Activated CD8-positive, alpha-beta memory T cell treated with anti-CD3 and anti-CD28 coated beads for 24 hours (primary cell): ENCODE results near the gene PDK1.
A peak's percentile ranks its signal among the peaks of the same experiment; 100 is the strongest.
"Not testable (repeated sequence)": the region's sequence is repeated elsewhere in the genome, so short reads cannot be mapped to it uniquely, and the experiment has no call there.

Experiments
- DNase-seq: peaks from one replicate; pipeline ENCODE4 v3.0.0-alpha.2; 2020

Gene PDK1

DNA sequence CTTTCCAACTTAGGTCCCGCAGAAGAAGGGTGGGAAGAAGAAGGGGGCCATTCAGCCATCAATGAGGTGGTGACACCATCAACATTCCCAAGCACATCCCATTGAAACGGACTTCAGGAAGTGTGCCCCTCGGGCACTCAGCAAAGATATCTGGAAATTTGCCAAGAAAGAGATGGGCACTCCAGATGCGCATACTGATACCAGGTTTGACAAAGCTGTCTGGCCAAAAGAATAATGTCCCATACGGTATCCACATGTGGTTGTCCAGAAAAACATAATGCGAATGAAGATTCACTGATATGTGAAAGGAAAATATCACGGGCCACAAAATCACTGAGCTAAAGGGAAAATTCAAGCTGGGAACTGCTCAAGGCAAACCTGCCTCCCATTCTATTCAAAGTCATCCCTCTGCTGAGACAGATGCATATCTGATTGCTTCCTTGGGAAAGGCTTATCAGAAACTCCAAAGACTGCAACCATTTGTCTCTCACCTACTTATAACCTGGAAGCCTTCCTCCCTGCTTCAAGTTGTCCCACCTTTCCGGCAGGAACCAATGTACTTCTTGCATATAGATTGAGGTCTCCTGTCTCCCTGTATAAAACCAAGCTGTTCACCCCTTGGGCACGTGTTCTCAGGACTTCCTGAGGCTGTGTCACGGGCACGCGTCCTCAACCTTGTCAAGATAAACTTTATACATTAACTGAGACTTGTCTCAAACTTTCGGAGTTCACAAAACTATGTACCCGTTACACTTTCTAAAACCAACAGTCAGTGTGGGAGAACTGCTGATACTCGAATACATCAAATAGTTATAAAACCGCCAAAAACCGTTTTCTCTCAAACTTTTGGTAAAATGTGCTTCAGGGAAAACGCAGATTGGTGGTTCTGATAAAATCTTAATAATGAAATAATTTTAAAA is 1.3 kb upstream of the PDK1 start:
- no peak for DNase-seq

DNA sequence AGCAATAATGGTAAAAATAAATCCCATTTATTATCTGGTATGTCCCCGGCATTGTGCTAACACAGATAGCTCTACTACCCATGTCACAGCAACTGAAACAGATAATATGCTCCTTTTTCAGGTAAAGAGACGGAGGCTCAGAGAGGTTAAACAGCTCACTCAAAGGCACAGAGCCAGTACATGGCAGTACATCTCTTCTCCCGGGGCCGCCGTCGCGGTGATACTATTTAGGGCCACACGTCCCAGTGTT is 693 bp upstream of the PDK1 start:
- DNase-seq: no peak

DNA sequence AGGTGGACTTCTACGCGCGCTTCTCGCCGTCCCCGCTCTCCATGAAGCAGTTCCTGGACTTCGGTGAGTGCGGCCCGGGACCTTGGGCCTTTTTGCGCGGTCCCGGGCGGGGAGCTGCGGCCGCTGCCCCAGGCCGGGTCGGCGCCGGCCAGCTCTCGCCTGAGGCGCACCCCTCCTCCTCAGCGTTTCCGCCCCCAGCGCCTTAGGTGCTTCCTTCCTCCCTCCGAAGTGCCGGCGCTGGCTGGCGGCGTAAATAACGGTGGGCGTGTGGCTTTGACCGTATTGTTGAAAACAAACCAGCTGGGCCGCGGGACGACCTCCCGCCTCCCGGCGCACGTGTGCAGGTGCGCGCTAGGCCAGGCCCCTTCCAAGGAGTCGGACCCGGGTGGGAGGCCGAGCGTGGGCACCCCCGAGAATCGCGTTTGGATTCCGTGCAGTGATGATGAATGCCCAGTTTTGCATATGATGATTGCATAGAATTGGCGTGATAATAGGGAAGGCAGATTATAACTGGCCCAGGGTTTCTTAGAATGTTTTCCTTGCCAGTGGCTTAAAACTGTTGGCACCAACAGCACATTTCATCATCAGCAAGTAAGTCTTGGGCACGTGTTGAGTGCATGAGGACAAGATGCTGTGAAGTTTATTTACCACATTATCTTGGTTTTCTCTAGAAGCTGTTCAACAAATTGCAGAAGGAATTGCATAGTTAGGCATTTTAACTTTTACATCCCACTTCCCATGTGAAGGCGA is 569 bp downstream of the PDK1 start:
- DNase-seq: peak; percentile 84

DNA sequence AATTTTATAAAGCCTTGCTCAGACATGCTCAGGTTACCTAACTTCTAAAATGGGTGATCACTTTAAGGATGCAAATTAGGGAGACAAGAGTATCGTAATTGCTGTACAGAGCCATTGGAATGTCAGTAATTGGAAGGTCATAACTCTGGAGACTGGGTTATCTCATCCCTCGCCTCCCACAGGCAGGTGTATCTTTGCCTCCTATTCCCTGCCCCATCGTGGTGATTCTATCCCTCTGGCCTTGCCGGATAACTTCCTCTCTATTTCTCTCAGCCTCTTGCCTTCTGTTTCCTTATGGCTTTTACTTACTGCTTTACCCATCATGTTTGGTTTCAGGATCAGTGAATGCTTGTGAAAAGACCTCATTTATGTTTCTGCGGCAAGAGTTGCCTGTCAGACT is 2.5 kb downstream of the PDK1 start:
- no peak for DNase-seq

DNA sequence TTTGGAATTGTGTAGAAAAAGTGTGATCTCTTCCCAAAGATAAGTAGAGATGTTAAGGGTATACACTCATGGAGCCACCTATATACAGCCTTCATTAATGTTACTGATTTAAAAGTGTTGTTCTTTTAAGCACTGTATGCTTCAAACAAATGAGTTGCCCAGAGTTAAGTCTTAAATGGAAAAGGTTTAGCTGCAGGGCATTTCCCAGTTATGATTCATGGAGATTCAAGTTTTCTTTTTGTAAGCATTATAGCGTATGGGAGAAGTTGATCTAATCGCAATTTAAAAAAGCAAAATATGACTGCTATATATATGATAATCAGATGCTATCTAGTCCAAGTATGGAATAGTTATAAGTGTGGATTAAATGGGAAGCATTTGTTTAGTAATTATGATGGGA is 4.8 kb downstream of the PDK1 start:
- DNase-seq: no peak

DNA sequence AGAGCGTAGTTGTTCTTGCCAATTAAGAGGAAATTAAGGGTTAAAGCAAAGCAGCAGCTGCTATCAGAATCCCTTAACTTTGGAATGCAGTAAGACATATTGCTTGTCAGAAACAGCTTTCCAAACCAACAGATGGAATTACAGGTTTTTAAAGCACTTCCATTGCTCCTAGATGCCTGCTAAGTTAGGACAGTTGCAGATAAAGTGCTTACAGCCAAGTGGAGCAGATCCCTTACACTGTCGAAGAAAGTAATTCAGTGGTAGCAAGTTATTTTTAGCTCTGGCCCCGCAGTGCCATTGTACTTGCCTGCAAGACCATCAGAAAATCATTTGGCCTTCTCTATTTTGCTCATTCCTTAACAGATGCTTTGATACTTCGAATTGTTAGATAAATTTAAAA is 5.4 kb downstream of the PDK1 start:
- no peak for DNase-seq

DNA sequence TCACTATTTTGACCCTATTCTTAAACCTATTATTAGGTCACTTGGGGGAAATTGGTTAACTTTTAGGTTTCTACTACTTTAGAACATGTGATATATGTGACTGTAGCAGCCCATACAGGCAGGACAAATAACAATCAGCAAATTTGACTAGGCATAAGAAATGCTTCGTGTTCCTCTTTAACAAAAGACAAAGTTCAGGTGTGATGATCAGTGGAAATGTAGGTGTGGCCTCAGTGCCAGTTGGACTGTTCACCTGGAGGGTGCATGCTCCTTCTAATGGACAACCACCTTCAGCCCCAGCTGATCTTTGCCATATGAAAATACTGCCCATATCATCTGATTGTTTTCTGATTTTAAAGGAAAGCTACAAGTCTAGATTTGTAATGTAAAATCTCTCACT is 6.4 kb downstream of the PDK1 start:
- DNase-seq: no peak

DNA sequence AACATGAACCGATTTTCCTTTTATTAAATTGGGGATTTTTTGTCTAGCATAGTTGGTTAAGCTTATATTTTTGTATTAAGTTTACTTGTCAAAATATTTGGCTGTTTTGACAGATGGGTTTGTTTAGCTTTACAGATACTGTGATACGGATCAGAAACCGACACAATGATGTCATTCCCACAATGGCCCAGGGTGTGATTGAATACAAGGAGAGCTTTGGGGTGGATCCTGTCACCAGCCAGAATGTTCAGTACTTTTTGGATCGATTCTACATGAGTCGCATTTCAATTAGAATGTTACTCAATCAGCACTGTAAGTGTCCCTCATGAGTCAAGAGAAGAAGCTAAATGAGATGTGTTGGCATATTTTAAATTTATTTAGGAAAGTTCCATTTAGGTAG is 8.5 kb downstream of the PDK1 start:
- no peak for DNase-seq

DNA sequence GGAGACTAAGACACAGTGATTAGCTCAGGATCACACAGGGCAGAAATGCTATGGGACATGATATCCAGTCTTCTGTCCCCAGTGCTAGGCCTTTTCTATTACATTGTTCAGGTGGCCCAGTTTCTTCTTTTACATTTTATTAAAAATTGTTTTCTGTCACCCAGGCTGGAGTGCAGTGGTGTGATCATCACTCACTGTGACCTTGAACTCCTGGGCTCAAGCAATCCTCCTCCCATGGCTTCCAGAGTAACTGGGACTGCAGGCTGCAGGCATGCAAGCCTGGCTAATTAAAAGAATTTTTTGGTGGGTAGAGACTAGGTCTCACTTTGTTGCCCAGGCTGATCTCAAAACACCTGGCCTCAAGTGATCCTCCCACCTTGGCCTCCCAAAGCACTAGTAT is 15.4 kb downstream of the PDK1 start:
- no peak for DNase-seq

DNA sequence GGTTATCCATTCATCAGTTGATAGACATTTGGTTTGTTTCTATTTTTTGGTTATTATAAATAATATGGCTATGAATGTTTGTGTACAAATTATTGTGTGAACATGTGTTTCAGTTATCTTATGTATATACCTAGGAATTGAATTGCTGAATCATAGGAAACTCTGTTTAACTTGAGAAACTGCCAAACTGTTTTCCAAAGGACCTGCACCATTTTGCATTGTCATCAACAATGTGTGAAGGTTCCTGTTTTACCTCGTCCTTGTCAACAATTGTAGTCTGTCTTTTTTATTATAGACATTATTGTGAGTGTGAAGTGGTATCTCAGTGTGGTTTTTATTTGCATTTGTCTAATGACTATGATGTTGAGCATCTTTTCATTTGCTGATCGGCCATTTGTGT is 17.1 kb downstream of the PDK1 start:
- no peak for DNase-seq

DNA sequence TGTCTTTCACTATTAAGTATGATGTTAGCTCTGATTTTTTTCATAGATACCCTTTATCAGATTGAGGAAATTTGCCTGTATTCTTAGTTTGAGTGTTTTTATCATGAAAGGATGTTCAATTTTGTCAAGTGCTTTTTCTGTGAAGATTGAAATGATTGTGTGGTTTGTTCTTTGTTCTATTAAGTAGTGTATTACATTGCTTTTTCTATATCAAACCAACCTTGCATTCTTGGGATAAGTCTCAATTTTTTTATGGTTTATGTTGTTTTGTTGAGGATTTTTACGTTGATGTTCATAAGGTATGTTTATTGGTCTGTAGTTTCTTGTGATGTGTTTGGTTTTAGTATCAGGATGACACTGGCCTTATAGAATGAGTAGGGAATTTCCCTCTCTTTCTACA is 19.1 kb downstream of the PDK1 start:
- no peak for DNase-seq

DNA sequence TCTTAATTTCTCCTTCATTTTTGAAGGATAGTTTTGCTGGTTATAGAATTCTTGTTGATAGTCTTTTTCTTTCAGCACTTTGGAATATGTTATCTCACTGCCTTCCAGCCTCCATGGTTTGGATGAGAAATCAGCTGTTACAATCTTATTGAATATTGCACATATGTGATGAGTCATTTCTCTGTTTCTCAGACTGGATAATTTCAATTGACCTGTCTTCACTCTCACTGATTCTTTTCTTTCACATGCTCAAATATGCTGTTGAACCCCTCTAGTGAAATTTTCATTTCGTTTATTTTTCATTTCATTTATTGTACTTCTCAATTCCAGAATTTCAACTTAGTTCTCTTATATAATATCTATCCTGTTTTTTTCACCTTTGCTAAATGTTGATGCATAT is 22.2 kb downstream of the PDK1 start:
- no peak for DNase-seq

DNA sequence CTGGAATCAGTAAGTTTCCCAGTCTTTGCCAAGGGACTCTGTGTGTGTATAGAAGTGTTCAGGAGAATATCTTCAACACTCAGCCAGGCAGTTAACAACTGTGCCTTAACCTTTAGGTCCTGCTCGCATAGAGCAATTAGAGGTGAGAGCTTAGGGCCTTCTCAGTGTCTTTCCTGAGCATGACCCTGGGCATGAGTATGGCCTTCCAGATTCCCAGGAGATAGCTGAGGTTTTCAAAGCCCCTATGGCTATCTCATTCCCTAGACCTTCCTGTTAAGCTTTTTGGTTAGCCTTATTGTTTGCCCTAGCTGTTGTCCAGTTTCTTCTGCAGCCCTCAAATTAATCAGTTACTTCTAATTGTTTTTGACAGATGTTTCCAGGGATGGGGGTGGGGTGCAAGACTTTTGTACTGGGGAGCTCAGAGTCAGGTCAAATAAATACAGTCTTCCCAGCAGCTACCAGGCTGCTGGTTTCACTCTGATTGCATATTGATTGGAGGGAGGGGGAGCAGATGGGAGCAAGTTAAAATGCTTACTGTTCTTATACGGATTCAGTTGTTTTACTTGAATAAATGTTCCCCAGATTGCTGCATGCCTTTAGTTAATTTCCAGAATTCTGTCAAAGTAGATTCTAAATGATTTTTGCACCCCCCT is 23.1 kb downstream of the PDK1 start:
- DNase-seq: no peak

DNA sequence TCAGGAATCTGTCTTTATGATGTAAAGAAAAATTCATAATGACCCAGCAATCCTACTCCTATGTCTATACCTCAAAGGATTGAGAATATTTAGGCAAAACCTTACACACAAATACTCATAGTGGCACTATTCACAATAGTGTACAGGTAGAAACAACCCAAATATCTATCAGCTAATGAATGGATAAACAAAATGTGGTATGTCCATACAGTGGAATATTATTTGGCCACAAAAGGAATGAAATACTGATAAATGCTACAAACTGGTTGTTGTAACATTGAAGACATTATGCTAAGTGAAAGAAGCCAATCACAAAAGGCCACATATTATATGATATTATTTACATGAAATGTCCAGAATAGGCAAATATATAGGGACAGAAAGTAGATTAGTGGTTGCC is 24.7 kb downstream of the PDK1 start:
- no peak for DNase-seq

DNA sequence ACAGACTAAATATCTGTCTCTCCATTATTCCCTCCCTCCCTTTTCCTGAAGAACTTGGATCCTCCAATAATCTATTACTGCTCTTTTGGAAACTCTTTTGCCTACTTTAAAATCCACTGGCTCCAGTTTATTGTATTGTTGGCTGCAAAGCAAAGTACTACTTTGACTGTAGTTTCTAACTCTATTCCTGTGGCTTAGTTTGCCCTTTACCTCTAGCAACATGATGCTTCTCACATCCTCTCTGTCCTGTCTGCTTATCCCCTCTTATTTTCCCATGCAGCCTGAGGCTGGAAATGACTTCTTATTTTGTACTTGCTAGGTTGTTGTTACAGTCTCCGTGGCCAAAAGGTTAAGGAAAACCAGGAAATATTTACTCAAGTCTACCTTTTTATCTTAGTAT is 26.8 kb downstream of the PDK1 start:
- DNase-seq: no peak

DNA sequence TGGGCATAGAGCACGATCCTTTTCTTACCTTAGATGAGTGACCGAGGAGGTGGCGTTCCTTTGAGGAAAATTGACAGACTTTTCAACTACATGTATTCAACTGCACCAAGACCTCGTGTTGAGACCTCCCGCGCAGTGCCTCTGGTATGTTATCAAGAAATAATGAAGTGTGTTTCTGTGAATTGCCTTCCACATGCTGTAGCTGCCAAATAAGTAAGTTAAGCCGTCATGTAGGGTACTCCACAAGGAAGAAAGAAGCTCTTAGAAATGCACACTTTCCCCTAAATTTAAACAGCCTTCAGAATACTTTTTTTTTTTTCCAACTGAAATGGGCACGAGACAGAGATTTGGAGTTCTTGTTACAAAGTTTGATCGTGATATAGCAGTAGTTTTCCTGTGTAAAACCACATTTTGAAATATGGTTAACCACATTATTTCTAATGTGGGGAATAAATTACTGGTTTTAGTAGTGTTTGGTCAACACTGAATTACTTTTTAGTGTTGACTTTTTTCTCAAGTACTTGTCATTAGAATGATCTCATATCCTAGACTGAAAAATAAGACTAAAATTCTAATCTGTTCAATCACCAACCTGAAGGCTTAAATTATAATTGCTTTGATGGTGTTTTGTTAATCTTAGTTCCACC is 30.5 kb downstream of the PDK1 start:
- no peak for DNase-seq

DNA sequence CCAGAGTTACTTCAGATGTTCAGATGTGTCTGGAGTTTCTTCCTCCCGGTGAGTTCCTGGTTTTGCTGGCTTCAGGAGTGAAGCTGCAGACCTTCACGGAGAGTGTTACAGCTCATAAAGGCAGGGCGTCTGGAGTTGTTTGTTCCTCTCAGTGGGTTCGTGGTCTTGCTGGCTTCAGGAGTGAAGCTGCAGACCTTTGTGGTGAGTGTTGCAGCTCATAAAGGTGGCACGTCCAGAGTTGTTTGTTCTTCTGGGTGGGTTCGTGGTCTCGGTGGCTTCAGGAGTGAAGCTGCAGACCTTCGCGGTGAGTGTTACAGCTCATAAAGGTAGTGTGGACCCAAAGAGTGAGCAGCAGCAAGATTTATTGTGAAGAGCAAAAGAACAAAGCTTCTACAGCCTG is 31.3 kb downstream of the PDK1 start:
- DNase-seq: not testable (repeated sequence)

DNA sequence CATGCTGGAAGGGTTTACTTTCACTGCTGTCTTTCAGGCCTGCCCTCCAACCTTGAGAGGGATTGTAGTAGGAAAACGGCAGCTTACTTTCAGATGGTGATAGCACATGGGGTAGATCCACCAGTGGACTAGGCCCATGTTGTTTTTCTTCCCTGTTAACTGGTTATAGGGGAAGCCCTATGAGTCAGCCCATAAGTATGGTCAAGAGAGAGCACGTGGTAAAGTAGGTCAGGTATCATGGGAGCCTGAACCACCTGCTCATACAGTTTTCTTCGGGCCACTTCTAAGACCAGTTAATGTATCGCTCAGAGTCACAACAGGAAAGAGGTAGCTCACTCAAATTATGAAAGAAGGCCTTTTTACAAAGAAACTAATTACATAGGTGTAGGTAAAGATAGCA is 33.0 kb downstream of the PDK1 start:
- DNase-seq: no peak

DNA sequence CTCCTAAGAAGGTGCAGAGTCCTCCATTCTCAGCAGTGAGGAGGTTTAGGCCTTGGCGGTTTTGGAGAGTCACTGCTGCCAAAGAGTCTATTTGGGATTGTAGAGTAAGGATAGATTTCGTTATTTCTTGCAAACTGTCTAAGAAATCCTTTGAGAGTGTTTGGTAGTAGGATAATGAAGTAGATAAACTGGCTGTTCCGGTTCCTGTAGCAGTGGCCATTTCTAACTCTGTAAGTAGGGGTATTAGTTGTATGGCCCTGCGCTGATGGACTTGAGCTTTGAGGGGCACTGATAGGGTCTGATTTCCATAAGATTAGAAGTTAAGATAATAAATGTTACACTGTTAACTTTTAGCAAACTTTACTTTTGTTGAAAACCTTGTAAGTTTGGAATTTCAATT is 35.5 kb downstream of the PDK1 start:
- DNase-seq: not testable (repeated sequence)

DNA sequence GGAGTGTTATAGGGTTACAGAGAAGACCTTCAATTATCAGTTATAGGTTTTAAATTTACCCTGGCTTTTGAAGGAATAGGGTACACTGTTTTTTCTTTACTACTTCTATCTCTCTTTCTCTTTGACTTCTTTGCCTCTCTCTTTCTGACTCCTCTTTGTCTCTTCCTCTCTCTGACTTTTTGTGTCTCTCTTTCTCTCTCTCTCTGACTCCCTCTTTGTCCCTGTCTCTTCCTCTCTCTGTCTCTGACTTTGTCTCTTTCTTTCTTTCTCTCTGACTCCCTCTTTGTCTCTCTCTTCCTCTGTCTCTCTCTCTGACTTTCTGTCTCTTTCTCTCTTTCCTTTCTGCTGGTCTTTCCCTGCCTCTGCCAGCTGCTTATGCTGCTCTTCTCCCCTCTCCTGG is 36.3 kb downstream of the PDK1 start:
- not testable (repeated sequence) for DNase-seq

DNA sequence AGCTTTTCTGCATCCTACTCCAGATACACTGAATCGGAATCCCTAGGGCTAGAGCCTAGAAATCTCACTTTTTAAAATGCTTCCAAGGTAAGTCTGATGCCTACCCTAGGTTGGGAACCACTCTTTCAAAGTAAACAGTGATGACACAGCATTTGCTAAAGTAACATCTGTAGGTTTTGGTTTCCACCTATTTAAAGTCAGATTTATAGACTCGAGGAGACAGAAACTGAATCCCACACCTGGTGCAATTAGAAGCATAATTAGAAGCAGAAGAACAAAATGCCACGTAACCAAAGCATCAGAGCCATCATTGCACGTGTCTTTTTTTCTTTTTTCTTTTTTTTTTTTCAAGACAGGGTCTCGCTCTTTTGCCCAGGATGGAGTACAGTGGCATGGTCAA is 40.9 kb downstream of the PDK1 start:
- no peak for DNase-seq

DNA sequence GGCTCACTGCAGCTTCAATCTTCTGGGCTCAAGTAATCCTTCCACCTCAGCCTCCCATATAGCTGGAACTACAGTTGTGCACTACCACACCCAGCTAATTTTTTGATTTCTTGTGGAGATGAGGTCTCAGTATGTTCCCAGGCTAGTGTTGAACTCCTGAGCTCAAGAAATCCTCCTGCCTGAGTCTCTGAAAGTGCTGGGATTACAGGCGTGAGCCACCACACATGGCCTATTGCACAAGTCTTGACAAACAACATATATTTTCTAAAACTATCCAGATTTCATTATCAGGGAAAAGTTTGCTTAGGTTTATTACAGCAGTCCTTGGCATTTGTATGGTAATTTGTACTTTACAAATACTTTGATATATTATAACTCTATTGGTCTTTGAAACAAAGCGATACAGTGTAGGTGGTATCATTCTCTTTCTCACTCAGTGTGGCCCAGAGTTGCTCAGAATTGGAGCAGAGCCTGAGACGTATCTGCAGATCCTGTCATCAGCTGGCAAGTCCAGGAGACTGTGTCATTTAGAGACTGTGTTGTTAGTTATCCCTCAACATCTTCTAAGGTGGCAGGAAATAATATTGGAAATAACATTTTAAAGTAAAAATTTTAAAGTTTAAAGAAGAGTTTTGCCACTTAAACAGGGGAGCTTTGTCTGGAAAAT is 41.4 kb downstream of the PDK1 start:
- DNase-seq: no peak

DNA sequence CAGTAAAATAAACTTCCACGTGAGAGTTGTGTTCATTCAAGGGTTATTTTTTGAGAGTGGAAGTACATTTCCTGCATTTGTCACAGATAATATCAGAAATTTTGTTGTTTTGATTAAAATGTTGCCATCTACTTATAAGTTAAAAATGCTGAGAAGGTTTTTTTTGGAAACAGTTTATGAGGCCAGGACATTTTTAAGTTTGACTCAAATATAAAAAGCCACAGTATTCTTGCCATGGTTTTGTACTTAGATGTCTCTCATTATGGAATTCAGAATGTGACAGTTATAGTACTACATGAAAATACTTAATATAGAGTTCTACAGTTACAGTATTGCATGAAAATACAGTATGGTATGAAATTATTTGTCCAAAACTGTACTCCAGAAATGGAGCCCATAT is 44.1 kb downstream of the PDK1 start:
- DNase-seq: no peak
